SH-SY5Y (cell line): ENCODE data around the gene CTDSP1.

ENCODE experiments used
- GATA2 ChIP-seq: IDR thresholded peaks from 2 replicates; pipeline ENCODE4 v1.6.1; 2011; ENCODE audit warnings: mild to moderate bottlenecking, low read depth, low read length
- GATA3 ChIP-seq: IDR thresholded peaks from 2 replicates; pipeline ENCODE4 v1.6.1; 2011; ENCODE audit warnings: low read depth, mild to moderate bottlenecking, low read length, moderate library complexity

GRCh38 chr2:218402491-218402901 lies 2.8 kb downstream of the CTDSP1 start:
- TF ChIP-seq GATA2 (no peak), GATA3 (no peak)
